ENCODE data around the gene RNF148. TPM values are rescaled to one million over a fixed set of nuclear protein-coding genes. Genes with fewer than 3 reads are reported as not detected.

The RNF148 gene
- total and polyA plus RNA-seq, 7 donors, result 0.05 TPM; not detected in 6

DNA sequence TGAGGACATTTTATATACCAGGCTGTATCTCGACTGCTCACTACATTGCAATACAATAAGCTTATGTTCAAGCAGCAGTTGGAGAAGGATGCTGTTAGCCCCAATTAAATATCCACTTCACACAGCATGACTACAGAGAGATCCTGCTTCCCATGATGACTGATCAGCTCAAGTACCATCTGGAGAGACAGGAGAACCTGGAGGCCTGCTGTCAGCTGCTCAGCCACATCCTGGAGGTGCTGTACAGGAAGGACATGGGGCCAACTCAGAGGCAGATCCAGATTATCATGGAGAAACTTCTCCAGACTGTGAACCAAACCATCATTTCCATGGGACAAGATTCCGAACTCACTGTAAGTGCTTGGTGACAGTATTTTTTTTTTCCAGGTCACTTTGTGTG, 26.3 kb downstream of the RNF148 start:
- no peaks in the 10 kb centered on the region for H3K27me3 ChIP-seq (ENCODE audit: insufficient read depth in 3 of 3, low read length in 2 of 3)
- 78 to 82% (median 80%) methylated on average over 2 of the region's 2 CpGs for WGBS, 3 donors
- intact Hi-C loops (cut with DNase I), result no loop called here
- H3K4me3 ChIP-seq, result no peak overlapping the region
- no peaks in the 10 kb centered on the region for H3K9me3 ChIP-seq
- no peak overlapping the region for H3K27ac ChIP-seq
- ATAC-seq (no peak), DNase-seq (no peak)
- H3K4me1 ChIP-seq, result no peaks in the 10 kb centered on the region
- TF ChIP-seq CTCF (IDR thresholded peaks at IDR 0.05), result no peak
- no peaks in the 10 kb centered on the region for H3K36me3 ChIP-seq (ENCODE audit: insufficient read depth in 1 of 2, low read depth in 1 of 2)

GRCh38 chr7:122675621-122676020, 27.1 kb downstream of the RNF148 start:
- no peaks in the 10 kb centered on the region for H3K36me3 ChIP-seq (ENCODE audit: insufficient read depth in 1 of 2, low read depth in 1 of 2)
- intact Hi-C loops (cut with DNase I), result no loop called here
- ATAC-seq (no peak), DNase-seq (no peak)
- H3K4me3 ChIP-seq, result no peak overlapping the region
- WGBS, 3 donors, result 87 to 88% (median 88%) methylated on average over 7 of the region's 7 CpGs
- H3K9me3 ChIP-seq, result no peaks in the 10 kb centered on the region
- H3K27me3 ChIP-seq (ENCODE audit: insufficient read depth in 3 of 3, low read length in 2 of 3), result no peaks in the 10 kb centered on the region
- no peak overlapping the region for H3K27ac ChIP-seq
- H3K4me1 ChIP-seq, result no peaks in the 10 kb centered on the region
- no peak for TF ChIP-seq CTCF (IDR thresholded peaks at IDR 0.05)

GRCh38 chr7:122675011-122675410, 27.7 kb downstream of the RNF148 start:
- no peak for TF ChIP-seq CTCF (IDR thresholded peaks at IDR 0.05)
- H3K27ac ChIP-seq, result no peak overlapping the region
- no peak for ATAC-seq
- H3K27me3 ChIP-seq (ENCODE audit: insufficient read depth in 3 of 3, low read length in 2 of 3), result no peaks in the 10 kb centered on the region
- WGBS, 3 donors, result 35 to 48% (median 45%) methylated on average over 7 of the region's 7 CpGs
- H3K4me3 ChIP-seq, result no peak overlapping the region
- no peaks in the 10 kb centered on the region for H3K36me3 ChIP-seq (ENCODE audit: insufficient read depth in 1 of 2, low read depth in 1 of 2)
- no peaks in the 10 kb centered on the region for H3K4me1 ChIP-seq
- intact Hi-C loops (cut with DNase I), result no loop called here
- H3K9me3 ChIP-seq, result no peaks in the 10 kb centered on the region
- no peak for DNase-seq

DNA sequence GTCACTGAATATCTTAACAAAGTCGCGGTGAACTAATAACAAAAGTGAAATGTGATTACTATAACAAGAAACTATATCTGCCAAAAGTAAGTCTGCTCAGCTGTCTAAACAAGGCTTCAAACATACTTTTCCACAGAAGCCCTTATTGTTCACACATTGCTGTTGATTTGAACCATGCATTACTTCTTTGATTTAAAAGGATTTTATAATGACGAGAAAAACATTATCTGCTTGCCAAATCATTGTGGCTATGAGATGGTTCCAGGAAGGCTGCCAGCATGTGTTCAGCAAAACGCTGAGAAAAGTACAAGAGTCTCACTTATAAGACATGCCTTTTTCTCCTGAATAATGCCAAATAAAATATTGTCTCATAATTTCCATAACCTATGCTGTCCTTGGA, 28.2 kb downstream of the RNF148 start:
- TF ChIP-seq CTCF (IDR thresholded peaks at IDR 0.05), result no peak
- H3K4me1 ChIP-seq, result no peaks in the 10 kb centered on the region
- H3K27ac ChIP-seq, result no peak overlapping the region
- H3K27me3 ChIP-seq (ENCODE audit: insufficient read depth in 3 of 3, low read length in 2 of 3), result no peaks in the 10 kb centered on the region
- ATAC-seq (no peak), DNase-seq (no peak)
- no peaks in the 10 kb centered on the region for H3K36me3 ChIP-seq (ENCODE audit: insufficient read depth in 1 of 2, low read depth in 1 of 2)
- H3K9me3 ChIP-seq, result no peaks in the 10 kb centered on the region
- H3K4me3 ChIP-seq, result no peak overlapping the region
- intact Hi-C loops (cut with DNase I), result no loop called here
- WGBS, 3 donors, result 13 to 24% (median 16%) methylated on average over 4 of the region's 4 CpGs

DNA sequence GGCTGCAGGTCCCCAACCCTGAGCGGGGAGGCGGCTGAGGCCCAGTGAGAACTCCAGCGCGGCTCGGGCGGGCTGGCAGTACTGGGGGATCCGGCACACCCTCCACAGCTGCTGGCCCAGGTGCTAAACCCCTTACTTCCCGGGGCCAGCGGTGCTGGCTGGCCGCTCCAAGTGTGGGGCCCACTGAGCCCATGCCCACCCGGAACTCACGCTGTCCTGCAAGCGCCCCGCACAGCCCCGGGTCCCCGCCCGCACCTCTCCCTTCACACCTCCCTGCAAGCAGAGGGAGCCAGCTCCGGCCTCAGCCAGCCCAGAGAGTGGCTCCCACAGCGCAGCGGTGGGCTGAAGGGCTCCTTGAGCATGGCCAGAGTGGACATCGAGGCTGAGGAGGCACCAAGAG, 28.8 kb downstream of the RNF148 start:
- Histone ChIP-seq H3K4me1 (no peaks in the 10 kb centered on the region), H3K27ac (no peak overlapping the region), H3K9me3 (no peaks in the 10 kb centered on the region), H3K36me3 (ENCODE audit: insufficient read depth in 1 of 2, low read depth in 1 of 2) (no peaks in the 10 kb centered on the region), H3K27me3 (ENCODE audit: insufficient read depth in 3 of 3, low read length in 2 of 3) (no peaks in the 10 kb centered on the region), H3K4me3 (no peak overlapping the region)
- TF ChIP-seq CTCF (IDR thresholded peaks at IDR 0.05), result no peak
- WGBS, 3 donors, result 91 to 98% (median 94%) methylated on average over 19 to 21 of the region's 21 CpGs
- intact Hi-C loops (cut with DNase I), result no loop called here
- ATAC-seq (no peak), DNase-seq (no peak)

Measured in psoas muscle (tissue), 8 donors.